Thymus (tissue), 11 donors: Measurements from ENCODE around the gene PEX10. TPM values are rescaled to one million over a fixed set of nuclear protein-coding genes. Genes with fewer than 3 reads are reported as not detected.

Experiments used
- DNase-seq, 9 donors: peaks; one replicate each; pipeline ENCODE4 v3.0.0-alpha.2; 2013; ENCODE audit warnings: low spot score in 9 of 9, low read depth in 6 of 9, missing footprints in 1 of 9
- H3K27ac ChIP-seq, 2 donors: one replicate each; pipeline ENCODE4 v1.5.1; 2013; ENCODE audit warnings: control low read depth in 1 of 2, low read depth in 1 of 2, low read length in 1 of 2, mild to moderate bottlenecking in 1 of 2, moderate library complexity in 1 of 2
- H3K27me3 ChIP-seq, 2 donors: one replicate each; pipeline ENCODE4 v1.5.1; 2013; ENCODE audit warnings: low read length in 1 of 2; ENCODE audit not compliant: control insufficient read depth in 2 of 2, insufficient read depth in 1 of 2
- H3K36me3 ChIP-seq, 2 donors: one replicate each; pipeline ENCODE4 v1.5.1; 2013; ENCODE audit warnings: low read length in 1 of 2, mild to moderate bottlenecking in 1 of 2, moderate library complexity in 1 of 2; ENCODE audit not compliant: control insufficient read depth in 2 of 2, insufficient read depth in 2 of 2
- H3K4me1 ChIP-seq, 2 donors: one replicate each; pipeline ENCODE4 v1.5.1; 2013; ENCODE audit warnings: low read length in 2 of 2; ENCODE audit not compliant: control insufficient read depth in 2 of 2, insufficient read depth in 2 of 2
- H3K4me3 ChIP-seq, 2 donors: one replicate each; pipeline ENCODE4 v1.5.1; 2013; ENCODE audit warnings: low read length in 2 of 2, control low read depth in 1 of 2, mild to moderate bottlenecking in 1 of 2
- H3K9me3 ChIP-seq, 2 donors: one replicate each; pipeline ENCODE4 v1.5.1; 2013; ENCODE audit warnings: low read length in 1 of 2, mild to moderate bottlenecking in 1 of 2; ENCODE audit not compliant: control insufficient read depth in 2 of 2, insufficient read depth in 1 of 2
- WGBS: extraction: QIAGEN DNeasy Blood & Tissue Kit; methylation state at CpG from one replicate; pipeline ENCODE4 v1.1.7; 2013; 5-methylcytosine and 5-hydroxymethylcytosine counted together
- polyA plus RNA-seq: library from polyadenylated mRNA; stranded (reverse); fragments of 200-250 nt; gene quantifications from one replicate; pipeline ENCODE4 v1.2.3, GENCODE V29; 2013
- total RNA-seq: library from RNA; stranded (reverse); fragments of 120-200 nt; gene quantifications from one replicate; pipeline ENCODE4 v1.2.4, GENCODE V29; 2013
- donor health status: healthy.

The PEX10 gene
- total and polyA plus RNA-seq, 2 donors, result 8.8 to 16.0 TPM

DNA sequence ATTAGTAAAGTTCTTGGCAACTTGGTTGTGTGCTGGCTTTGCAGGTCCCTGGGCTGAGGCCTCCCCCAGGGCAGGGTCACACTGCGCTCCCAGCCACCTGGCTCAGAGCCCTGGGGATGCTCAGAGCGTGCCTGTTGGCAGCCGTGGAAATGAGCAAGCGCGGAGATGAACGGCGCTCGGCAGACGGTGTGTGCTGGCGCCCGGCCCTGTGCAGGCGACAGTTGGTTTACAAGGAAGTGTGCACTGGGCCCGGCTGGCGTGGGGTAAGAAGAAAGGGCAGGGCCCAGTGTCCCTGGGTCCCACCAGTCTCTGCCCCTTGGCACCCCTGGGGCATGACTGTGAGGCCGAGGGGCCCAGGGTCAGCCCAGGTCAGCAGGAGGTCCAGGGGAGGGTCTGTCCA lies 25.7 kb upstream of the PEX10 start:
- 71% methylated on average over 15 of the region's 15 CpGs for WGBS
- Histone ChIP-seq H3K27me3 (peaks cover 12 to 38% of the 10 kb centered on the region in 2 donors), H3K36me3 (no peaks in the 10 kb centered on the region), H3K27ac (no peak overlapping the region), H3K4me1 (no peaks in the 10 kb centered on the region), H3K4me3 (no peak overlapping the region), H3K9me3 (no peaks in the 10 kb centered on the region)
- no peak for DNase-seq

DNA sequence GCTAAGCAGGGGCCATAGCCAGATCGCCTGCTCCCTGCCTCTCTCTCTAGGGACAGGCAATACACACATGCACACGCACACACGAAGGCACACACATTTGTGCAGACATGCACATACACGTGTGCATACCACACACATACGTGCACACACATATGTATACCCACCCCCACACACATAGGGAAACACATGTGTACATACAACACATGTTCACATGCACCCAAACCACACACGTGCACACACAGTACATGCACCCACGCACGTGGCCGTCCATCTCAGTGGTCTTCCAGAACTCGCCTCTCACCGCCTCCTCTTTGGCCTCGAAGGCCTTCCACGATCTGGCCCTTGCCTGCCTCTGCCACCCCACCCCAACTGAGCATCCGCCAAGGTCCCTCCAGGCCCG lies 25.3 kb upstream of the PEX10 start:
- no peaks in the 10 kb centered on the region for H3K9me3 ChIP-seq
- H3K36me3 ChIP-seq, result no peaks in the 10 kb centered on the region
- H3K4me3 ChIP-seq, result no peak overlapping the region
- H3K27ac ChIP-seq, result no peak overlapping the region
- WGBS, result 97% methylated on average over 15 of the region's 15 CpGs
- H3K27me3 ChIP-seq, result peaks cover 8 to 38% of the 10 kb centered on the region in 2 donors
- H3K4me1 ChIP-seq, result no peaks in the 10 kb centered on the region
- DNase-seq, result no peak

DNA sequence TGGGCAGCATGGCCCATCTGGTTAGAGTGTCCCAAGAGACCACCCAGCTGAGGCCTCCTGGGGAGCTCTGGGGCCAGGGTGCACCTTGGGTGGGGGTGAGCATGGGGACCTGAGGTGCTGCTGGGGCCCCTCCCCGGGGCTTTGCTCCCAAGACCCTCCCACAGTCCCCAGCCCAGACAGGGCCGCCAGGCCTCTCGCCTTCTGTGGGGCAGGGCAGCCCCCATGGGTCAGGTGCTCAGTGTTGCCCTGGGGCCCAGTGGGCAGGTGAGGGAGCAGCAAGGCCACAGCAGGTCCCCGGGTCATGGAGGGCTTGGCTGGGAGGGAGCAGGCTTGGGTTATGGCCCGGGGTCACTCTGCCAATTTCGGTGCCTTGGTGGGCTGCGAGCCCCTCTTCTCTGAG lies 24.5 kb upstream of the PEX10 start:
- Histone ChIP-seq H3K4me1 (no peaks in the 10 kb centered on the region), H3K27me3 (peaks cover under 1 to 37% of the 10 kb centered on the region in 2 donors), H3K27ac (no peak overlapping the region), H3K4me3 (no peak overlapping the region), H3K9me3 (no peaks in the 10 kb centered on the region), H3K36me3 (no peaks in the 10 kb centered on the region)
- DNase-seq, result no peak
- WGBS, result 94% methylated on average over 7 of the region's 7 CpGs

- Histone ChIP-seq H3K4me1 (no peaks in the 10 kb centered on the region), H3K27me3 (peaks cover 0 to 31% of the 10 kb centered on the region in 2 donors), H3K9me3 (no peaks in the 10 kb centered on the region), H3K36me3 (no peaks in the 10 kb centered on the region), H3K27ac (no peak overlapping the region), H3K4me3 (no peak overlapping the region)
- WGBS, result 87% methylated on average over 2 of the region's 2 CpGs
- DNase-seq, result no peak
Observed at GRCh38 chr1:2435746-2436355, 23.5 kb upstream of the PEX10 start.

DNA sequence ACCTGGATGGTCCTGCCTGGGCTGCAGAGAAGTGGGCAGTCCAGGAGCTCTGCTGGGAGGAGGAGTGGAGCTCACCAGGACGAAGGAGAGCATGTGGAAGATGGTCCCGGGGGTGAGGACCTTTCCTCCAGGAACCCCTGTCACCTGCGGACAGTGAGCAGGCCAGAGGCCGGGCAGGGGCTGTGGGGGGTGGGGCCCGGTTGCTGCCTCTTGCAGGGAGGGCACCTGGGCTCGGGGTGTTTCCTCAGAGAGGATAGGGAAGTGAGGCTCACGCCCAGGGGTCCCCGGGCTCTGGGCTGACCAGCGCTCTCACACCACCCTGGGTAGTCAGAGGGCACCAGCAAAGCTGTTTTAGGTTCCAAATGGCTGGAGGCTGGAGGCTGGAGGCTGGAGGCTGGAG lies 22.7 kb upstream of the PEX10 start:
- no peak for DNase-seq
- H3K9me3 ChIP-seq, result peaks cover 0 to 1% of the 10 kb centered on the region in 2 donors
- no peak overlapping the region for H3K4me3 ChIP-seq
- 92% methylated on average over 9 of the region's 9 CpGs for WGBS
- no peaks in the 10 kb centered on the region for H3K4me1 ChIP-seq
- H3K36me3 ChIP-seq, result no peaks in the 10 kb centered on the region
- no peak overlapping the region for H3K27ac ChIP-seq
- peaks cover 0 to 31% of the 10 kb centered on the region in 2 donors for H3K27me3 ChIP-seq

- Histone ChIP-seq H3K27me3 (peaks cover 0 to 31% of the 10 kb centered on the region in 2 donors), H3K4me3 (no peak overlapping the region), H3K27ac (no peak overlapping the region), H3K4me1 (no peaks in the 10 kb centered on the region), H3K36me3 (no peaks in the 10 kb centered on the region), H3K9me3 (peaks cover 2 to 11% of the 10 kb centered on the region in 2 donors)
- DNase-seq, result no peak
- 60% methylated on average over 34 of the region's 34 CpGs for WGBS
Observed at GRCh38 chr1:2433936-2434655, 21.7 kb upstream of the PEX10 start.

DNA sequence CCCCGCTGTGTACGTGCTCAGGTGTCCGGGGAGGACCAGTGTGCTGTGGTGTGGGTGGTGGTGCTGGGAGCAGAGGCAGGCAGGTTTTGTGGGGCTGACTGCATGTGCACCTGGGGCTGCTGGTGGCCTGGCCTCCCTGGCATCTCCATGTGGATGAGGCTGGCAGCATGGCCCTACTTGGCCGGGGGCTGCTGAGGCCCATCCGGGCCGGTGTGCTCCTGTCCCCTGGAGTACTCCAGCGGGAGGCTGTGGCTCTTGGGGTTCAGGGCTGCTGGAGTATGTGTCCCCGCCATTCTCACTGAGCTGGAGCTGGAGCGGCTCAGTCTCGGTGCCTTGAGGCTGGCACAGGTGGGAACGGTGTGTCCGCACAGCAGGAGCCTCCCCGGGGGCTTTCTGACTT lies 20.8 kb upstream of the PEX10 start:
- WGBS, result 94% methylated on average over 13 of the region's 13 CpGs
- no peaks in the 10 kb centered on the region for H3K4me1 ChIP-seq
- peaks cover 0 to 31% of the 10 kb centered on the region in 2 donors for H3K27me3 ChIP-seq
- H3K9me3 ChIP-seq, result peaks cover 2 to 12% of the 10 kb centered on the region in 2 donors
- H3K36me3 ChIP-seq, result no peaks in the 10 kb centered on the region
- no peak overlapping the region for H3K27ac ChIP-seq
- H3K4me3 ChIP-seq, result no peak overlapping the region
- DNase-seq, result no peak

DNA sequence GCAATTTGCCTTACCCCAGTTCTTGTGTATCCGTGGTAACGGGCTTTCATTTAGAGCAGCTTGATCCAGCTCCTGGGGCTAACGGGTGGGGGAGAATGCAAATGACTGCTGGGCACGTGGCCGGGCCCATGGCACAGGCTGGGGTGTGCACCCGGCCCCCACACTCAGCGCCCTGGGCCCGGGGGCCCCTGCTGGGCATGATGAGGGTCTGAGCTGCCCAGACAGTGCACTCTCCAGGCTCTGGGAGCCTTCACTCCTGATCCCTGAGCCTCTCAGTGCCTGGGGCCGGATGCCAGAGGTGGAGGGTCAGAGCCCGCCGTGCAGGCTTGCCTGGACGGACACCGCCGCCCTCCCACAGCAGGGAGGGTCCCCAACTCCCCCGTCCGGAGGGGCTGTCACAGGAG lies 20.1 kb upstream of the PEX10 start:
- H3K27ac ChIP-seq, result no peak overlapping the region
- no peak overlapping the region for H3K4me3 ChIP-seq
- peaks cover 2 to 12% of the 10 kb centered on the region in 2 donors for H3K9me3 ChIP-seq
- DNase-seq, result no peak
- peaks cover 0 to 31% of the 10 kb centered on the region in 2 donors for H3K27me3 ChIP-seq
- H3K36me3 ChIP-seq, result no peaks in the 10 kb centered on the region
- no peaks in the 10 kb centered on the region for H3K4me1 ChIP-seq
- 90% methylated on average over 16 of the region's 16 CpGs for WGBS

- Histone ChIP-seq H3K27me3 (peaks cover 0 to 31% of the 10 kb centered on the region in 2 donors), H3K9me3 (peaks cover 2 to 12% of the 10 kb centered on the region in 2 donors), H3K27ac (no peak overlapping the region), H3K4me1 (no peaks in the 10 kb centered on the region), H3K36me3 (no peaks in the 10 kb centered on the region), H3K4me3 (no peak overlapping the region)
- WGBS, result 82% methylated on average over 10 of the region's 10 CpGs
- no peak for DNase-seq
Observed at GRCh38 chr1:2431518-2431917, 19.2 kb upstream of the PEX10 start.
